ENCODE results near the gene MCC.

DNA sequence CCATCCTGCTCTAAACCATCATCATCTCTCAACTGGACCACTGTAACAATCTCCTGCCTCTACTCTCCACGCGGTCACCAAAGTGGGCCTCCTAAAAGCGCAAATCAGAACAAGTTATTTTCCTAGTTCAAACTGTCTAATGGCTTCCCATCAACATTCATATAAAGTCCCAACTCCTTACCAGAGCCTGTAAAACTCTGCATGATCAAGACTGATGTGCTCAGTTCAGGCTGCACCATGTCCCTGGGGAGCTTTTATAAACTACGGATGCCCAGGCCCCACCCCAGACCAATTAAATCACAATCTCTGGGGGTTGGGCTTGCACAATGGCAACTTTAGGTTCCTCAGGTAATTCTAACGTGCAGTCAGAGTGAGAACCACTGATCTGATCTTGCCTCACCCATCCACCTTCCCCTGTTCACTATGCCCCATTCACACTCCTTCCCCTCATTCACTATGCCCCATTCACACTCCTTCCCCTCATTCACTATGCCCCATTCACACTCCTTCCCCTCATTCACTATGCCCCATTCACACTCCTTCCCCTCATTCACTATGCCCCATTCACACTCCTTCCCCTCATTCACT is 382.5 kb downstream of the MCC start:
- TF ChIP-seq CTCF (IDR thresholded peaks at IDR 0.05; ENCODE audit: low read length): no peak
- TF ChIP-seq EZH2 (optimal IDR thresholded peaks at IDR 0.05; ENCODE audit: low read depth, low read length): no peak
- TF ChIP-seq EZH2phosphoT487 (IDR thresholded peaks at IDR 0.05; ENCODE audit: low read length): no peak

Measured in MM.1S (cell line).